Neural cell (in vitro differentiated cells): ENCODE measurements around the gene PDE1C. TPM values are rescaled to one million over a fixed set of nuclear protein-coding genes. Genes with fewer than 3 reads are reported as not detected.

Experiments used
- H2AFZ ChIP-seq: fragments of 200-600, 300-800 bp; sonication (generic), shearing (Covaris generic); 2 replicates; pipeline ENCODE4 v1.6.0; 2014; ENCODE audit warnings: low read depth, mild to moderate bottlenecking, antibody characterized with exemption, low read length, moderate library complexity
- H3F3A ChIP-seq: fragments of 200-600 bp; shearing (Covaris generic); 2 replicates; pipeline ENCODE4 v1.6.1; 2016; ENCODE audit warnings: mild to moderate bottlenecking, moderate library complexity, mixed read lengths, antibody characterized with exemption, low read length; ENCODE audit not compliant: insufficient read depth, poor library complexity, severe bottlenecking
- H3K27ac ChIP-seq: fragments of 200-600, 300-800 bp; sonication (generic), shearing (Covaris generic); 2 replicates; pipeline ENCODE4 v1.5.1; 2014; ENCODE audit warnings: mild to moderate bottlenecking, low read length, moderate library complexity
- H3K27me3 ChIP-seq: fragments of 300-800, 200-600 bp; sonication (generic), shearing (Covaris generic); 2 replicates; pipeline ENCODE4 v1.6.0; 2014; ENCODE audit warnings: mild to moderate bottlenecking, low read depth, low read length, moderate library complexity; ENCODE audit not compliant: insufficient read depth
- H3K36me3 ChIP-seq: fragments of 300-800, 200-600 bp; sonication (generic), shearing (Covaris generic); 2 replicates; pipeline ENCODE4 v1.5.1; 2014; ENCODE audit warnings: mild to moderate bottlenecking, antibody characterized with exemption, low read length, moderate library complexity; ENCODE audit not compliant: insufficient read depth
- H3K4me2 ChIP-seq: fragments of 300-800, 200-600 bp; sonication (generic), shearing (Covaris generic); 2 replicates; pipeline ENCODE4 v1.6.0; 2014; ENCODE audit warnings: mild to moderate bottlenecking, low read length
- H3K4me3 ChIP-seq: fragments of 300-800, 200-600 bp; sonication (generic), shearing (Covaris generic); 2 replicates; pipeline ENCODE4 v1.5.1; 2014; ENCODE audit warnings: mild to moderate bottlenecking, low read length, moderate library complexity
- H3K79me2 ChIP-seq: fragments of 200-600 bp; shearing (Covaris generic); replicated peaks from 2 replicates; pipeline ENCODE4 v1.6.0; 2014; ENCODE audit warnings: mild to moderate bottlenecking, low read length, moderate library complexity; ENCODE audit not compliant: insufficient read depth
- H3K9ac ChIP-seq: fragments of 300-800, 200-600 bp; sonication (generic), shearing (Covaris generic); 2 replicates; pipeline ENCODE4 v1.6.1; 2016; ENCODE audit warnings: mild to moderate bottlenecking, low read length, mixed read lengths
- H3K9me2 ChIP-seq: fragments of 200-600 bp; shearing (Covaris generic); 2 replicates; pipeline ENCODE4 v1.6.1; 2016; ENCODE audit warnings: mild to moderate bottlenecking, low read length, mixed read lengths; ENCODE audit not compliant: insufficient read depth
- H3K9me3 ChIP-seq: fragments of 200-600, 300-800 bp; sonication (generic), shearing (Covaris generic); 2 replicates; pipeline ENCODE4 v1.6.1; 2016; ENCODE audit warnings: mild to moderate bottlenecking, mixed run types, low read length, moderate library complexity, mixed read lengths
- H4K20me1 ChIP-seq: fragments of 200-600 bp; shearing (Covaris generic); 2 replicates; pipeline ENCODE4 v1.6.1; 2016; ENCODE audit warnings: mild to moderate bottlenecking, mixed run types; ENCODE audit not compliant: insufficient read depth
- CTCF ChIP-seq: fragments of 450-650 bp; IDR thresholded peaks from 2 replicates; pipeline ENCODE4 v1.5.1; 2014; ENCODE audit warnings: antibody characterized with exemption, mild to moderate bottlenecking, moderate library complexity; ENCODE audit not compliant: poor library complexity, severe bottlenecking
- EP300 ChIP-seq: fragments of 450-650 bp; conservative IDR thresholded peaks from 2 replicates; pipeline ENCODE4 v1.6.1; 2014; ENCODE audit warnings: antibody characterized with exemption, mild to moderate bottlenecking, moderate library complexity; ENCODE audit not compliant: poor library complexity, severe bottlenecking
- EZH2 ChIP-seq: fragments of 200-600, 300-800 bp; shearing (Covaris generic), sonication (generic); IDR thresholded peaks from 2 replicates; pipeline ENCODE4 v1.6.1; 2014; ENCODE audit warnings: antibody characterized with exemption, low read length, borderline replicate concordance, mild to moderate bottlenecking; ENCODE audit not compliant: insufficient read depth, poor library complexity, severe bottlenecking
- MXI1 ChIP-seq: fragments of 450-650 bp; conservative IDR thresholded peaks from 2 replicates; pipeline ENCODE4 v1.6.1; 2014; ENCODE audit warnings: antibody characterized with exemption, mild to moderate bottlenecking; ENCODE audit not compliant: poor library complexity, severe bottlenecking
- POLR2AphosphoS5 ChIP-seq: IDR thresholded peaks from 2 replicates; pipeline ENCODE4 v1.6.1; 2012
- RAD21 ChIP-seq: fragments of 450-650 bp; conservative IDR thresholded peaks from 2 replicates; pipeline ENCODE4 v1.6.1; 2014; ENCODE audit warnings: antibody characterized with exemption, mild to moderate bottlenecking, moderate library complexity
- REST ChIP-seq: IDR thresholded peaks from 2 replicates; pipeline ENCODE4 v1.6.1; 2012; ENCODE audit warnings: borderline replicate concordance
- SMC3 ChIP-seq: fragments of 450-650 bp; conservative IDR thresholded peaks from 2 replicates; pipeline ENCODE4 v1.6.1; 2014; ENCODE audit warnings: antibody characterized with exemption, mild to moderate bottlenecking, moderate library complexity; ENCODE audit not compliant: poor library complexity
- TAF1 ChIP-seq: IDR thresholded peaks from 2 replicates; pipeline ENCODE4 v1.6.1; 2012; ENCODE audit warnings: low read depth
- polyA plus RNA-seq: library from polyadenylated mRNA; depleted of rRNA; stranded (reverse); fragments of >200 nt; gene quantifications from 2 replicates; pipeline ENCODE4 v1.2.3, GENCODE V29; 2014

Gene PDE1C
- polyA plus RNA-seq, 1 donor from 2014 or later, result 6.6 TPM

DNA sequence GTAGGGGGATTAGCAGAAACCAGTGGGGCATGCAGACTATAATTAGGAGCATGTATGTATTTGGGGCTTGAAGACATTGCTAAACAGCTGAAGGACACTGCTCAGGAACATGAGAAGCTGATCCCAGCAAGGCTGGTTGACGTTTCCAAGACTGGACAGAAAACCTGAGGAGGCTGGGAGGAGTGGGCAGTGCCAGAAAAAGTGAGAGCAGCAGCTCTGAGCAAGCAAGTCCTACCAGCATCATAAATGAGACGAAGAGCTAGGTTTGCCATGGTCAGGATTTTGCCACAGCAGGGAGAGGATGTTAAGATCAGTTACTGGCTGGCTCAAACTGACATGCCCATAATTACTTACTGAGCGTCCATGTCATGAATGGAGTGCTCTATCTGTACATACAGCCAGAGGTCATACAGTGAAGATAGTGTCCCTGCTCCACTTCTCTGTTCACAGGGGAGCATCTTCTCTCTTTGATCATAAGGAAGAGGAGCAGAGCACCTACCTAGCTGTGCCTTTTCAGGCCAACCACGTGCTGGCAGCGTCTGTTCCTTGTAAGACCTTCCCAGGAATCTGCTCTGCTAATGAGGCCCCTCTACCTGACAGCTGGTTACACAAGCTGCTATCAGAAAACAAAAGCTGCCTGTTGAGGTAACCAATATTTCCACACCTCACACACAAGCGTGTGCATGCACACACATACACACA is 44.7 kb downstream of the PDE1C start:
- Histone ChIP-seq H3K79me2 (no peaks in the 10 kb centered on the region), H3K27ac (no peak overlapping the region), H3K9ac (no peak overlapping the region), H3K36me3 (no peaks in the 10 kb centered on the region), H3K9me2 (no peaks in the 10 kb centered on the region), H4K20me1 (no peaks in the 10 kb centered on the region), H2AFZ (no peak overlapping the region), H3F3A (no peaks in the 10 kb centered on the region), H3K9me3 (no peaks in the 10 kb centered on the region), H3K27me3 (no peaks in the 10 kb centered on the region), H3K4me3 (no peak overlapping the region), H3K4me2 (no peak overlapping the region)
- TF ChIP-seq EP300 (no peak), MXI1 (no peak), POLR2AphosphoS5 (no peak), CTCF (no peak), REST (no peak), RAD21 (no peak), EZH2 (no peak), SMC3 (no peak), TAF1 (no peak)

- H3K9me3 ChIP-seq, result no peaks in the 10 kb centered on the region
- H3K4me2 ChIP-seq, result no peak overlapping the region
- no peaks in the 10 kb centered on the region for H3K36me3 ChIP-seq
- no peak overlapping the region for H2AFZ ChIP-seq
- H3F3A ChIP-seq, result no peaks in the 10 kb centered on the region
- H3K27ac ChIP-seq, result no peak overlapping the region
- H3K27me3 ChIP-seq, result no peaks in the 10 kb centered on the region
- no peaks in the 10 kb centered on the region for H3K79me2 ChIP-seq
- no peaks in the 10 kb centered on the region for H4K20me1 ChIP-seq
- TF ChIP-seq CTCF (no peak), REST (no peak), SMC3 (no peak), RAD21 (no peak), MXI1 (no peak), EP300 (no peak), POLR2AphosphoS5 (no peak), EZH2 (no peak), TAF1 (no peak)
- no peak overlapping the region for H3K9ac ChIP-seq
- H3K9me2 ChIP-seq, result no peaks in the 10 kb centered on the region
- no peak overlapping the region for H3K4me3 ChIP-seq
These were observed 46.8 kb downstream of the PDE1C start for GRCh38 chr7:32023376-32023775.
